HepG2 (cell line): ENCODE results near the gene NAPB. TPM values are rescaled to one million over a fixed set of nuclear protein-coding genes. Genes with fewer than 3 reads are reported as not detected.

Experiments used
- ARID2 ChIP-seq: sonication (generic); formaldehyde crosslinking; IDR thresholded peaks from 2 replicates; pipeline ENCODE4 v1.8.1; 2022; ENCODE audit warnings: mild to moderate bottlenecking, missing genetic modification reagents, borderline replicate concordance
- BCL6 ChIP-seq: IDR thresholded peaks from 2 replicates; pipeline ENCODE4 v1.6.1; 2016; ENCODE audit warnings: missing genetic modification reagents, missing compliant biosample characterization
- DNMT1 ChIP-seq: sonication (generic); formaldehyde crosslinking; IDR thresholded peaks from 2 replicates; pipeline ENCODE4 v1.5.1; 2020; ENCODE audit warnings: mild to moderate bottlenecking, missing genetic modification reagents
- GATAD1 ChIP-seq: IDR thresholded peaks from 2 replicates; pipeline ENCODE4 v1.6.1; 2016; ENCODE audit warnings: missing genetic modification reagents, missing compliant biosample characterization
- MAFK ChIP-seq, 2 experiments: IDR thresholded peaks in 1 of 2; conservative IDR thresholded peaks in 1 of 2; 2 replicates each; pipeline ENCODE4 v1.6.1; 2011; ENCODE audit warnings: improper control_type of control experiment in 2 of 2, low read length in 2 of 2
- REL ChIP-seq: sonication (generic); formaldehyde crosslinking; conservative IDR thresholded peaks from 2 replicates; pipeline ENCODE4 v1.8.0; 2022; ENCODE audit warnings: mild to moderate bottlenecking, missing genetic modification reagents, moderate library complexity
- SALL2 ChIP-seq: sonication (generic); formaldehyde crosslinking; IDR thresholded peaks from 2 replicates; pipeline ENCODE4 v1.8.1; 2023; ENCODE audit warnings: mild to moderate bottlenecking, missing genetic modification reagents, inconsistent platforms
- SNAPC2 ChIP-seq: sonication (generic); formaldehyde crosslinking; IDR thresholded peaks from 2 replicates; pipeline ENCODE4 v1.8.1; 2022; ENCODE audit warnings: mild to moderate bottlenecking, missing genetic modification reagents
- SP1 ChIP-seq, 2 experiments: fragments of 450-650 bp in 1 of 2; sonication (generic) in 1 of 2; formaldehyde crosslinking in 1 of 2; IDR thresholded peaks; 2 replicates each; pipeline versions ENCODE4 v1.4.0 to v1.6.1; 2016 to 2020; ENCODE audit warnings: missing genetic modification reagents in 1 of 2
- TEAD3 ChIP-seq: optimal IDR thresholded peaks from 2 replicates; pipeline ENCODE3; 2016; ENCODE audit warnings: borderline replicate concordance
- THYN1 ChIP-seq: sonication (generic); formaldehyde crosslinking; IDR thresholded peaks from 2 replicates; pipeline ENCODE4 v1.8.1; 2023; ENCODE audit warnings: low read depth, mild to moderate bottlenecking, moderate library complexity, missing genetic modification reagents, borderline replicate concordance
- ZNF17 ChIP-seq: sonication (generic); formaldehyde crosslinking; IDR thresholded peaks from 2 replicates; pipeline ENCODE4 v1.5.0; 2020; ENCODE audit warnings: mild to moderate bottlenecking, missing genetic modification reagents
- ZNF207 ChIP-seq: fragments of 450-650 bp; IDR thresholded peaks from 2 replicates; pipeline ENCODE4 v1.6.1; 2016; ENCODE audit warnings: antibody characterized with exemption, borderline replicate concordance
- ZNF839 ChIP-seq: sonication (generic); formaldehyde crosslinking; IDR thresholded peaks from 2 replicates; pipeline ENCODE4 v1.4.0; 2020; ENCODE audit warnings: missing genetic modification reagents, mild to moderate bottlenecking, borderline replicate concordance
- ZSCAN30 ChIP-seq: sonication (generic); formaldehyde crosslinking; IDR thresholded peaks from 2 replicates; pipeline ENCODE4 v1.5.0; 2020; ENCODE audit warnings: mild to moderate bottlenecking, missing genetic modification reagents
- polyA plus RNA-seq, 8 experiments: library from polyadenylated mRNA; depleted of rRNA in 3 of 8; stranded (reverse) in 7 of 8; unstranded in 1 of 8; fragments of >200 nt; fragmentation: Illumina TruSeq in 4 of 8; extraction: Trizol in 4 of 8; gene quantifications; 2 replicates each; pipeline versions ENCODE4 v1.2.1 to v1.2.3, GENCODE V29; 2011 to 2016; ENCODE audit warnings: low read depth in 4 of 8, missing spikeins in 1 of 8, mixed read lengths in 1 of 8; ENCODE audit not compliant: insufficient read depth in 1 of 8
- total RNA-seq, 5 experiments: library from RNA; depleted of rRNA; stranded (reverse); fragments of >200 nt; fragmentation: Illumina TruSeq; extraction: Trizol; gene quantifications; 2 replicates each; pipeline ENCODE4 v1.2.3, GENCODE V29; 2016; ENCODE audit warnings: low read depth in 1 of 5
- TF ChIP-seq, protein P1 (sequence below): sonication (generic); formaldehyde crosslinking; IDR thresholded peaks from 2 replicates; pipeline ENCODE4 v1.5.0; 2020; ENCODE audit warnings: mild to moderate bottlenecking, missing genetic modification reagents, borderline replicate concordance
- TF ChIP-seq, protein P2 (sequence below): IDR thresholded peaks from 2 replicates; pipeline ENCODE4 v1.6.1; 2016; ENCODE audit warnings: missing genetic modification reagents, missing compliant biosample characterization
- TF ChIP-seq, protein P3 (sequence below): IDR thresholded peaks from 2 replicates; pipeline ENCODE4 v1.6.1; 2016; ENCODE audit warnings: missing compliant biosample characterization, missing genetic modification reagents, borderline replicate concordance
- TF ChIP-seq, protein P4 (sequence below): sonication (generic); formaldehyde crosslinking; IDR thresholded peaks from 2 replicates; pipeline ENCODE4 v1.5.1; 2020; ENCODE audit warnings: missing genetic modification reagents, mild to moderate bottlenecking, borderline replicate concordance

The NAPB gene
- total and polyA plus RNA-seq, 2 of the 13 experiments (the other 11 are each of a cell fraction or from before 2014, with no cell fraction given) = 15.2 to 16.1 TPM

DNA sequence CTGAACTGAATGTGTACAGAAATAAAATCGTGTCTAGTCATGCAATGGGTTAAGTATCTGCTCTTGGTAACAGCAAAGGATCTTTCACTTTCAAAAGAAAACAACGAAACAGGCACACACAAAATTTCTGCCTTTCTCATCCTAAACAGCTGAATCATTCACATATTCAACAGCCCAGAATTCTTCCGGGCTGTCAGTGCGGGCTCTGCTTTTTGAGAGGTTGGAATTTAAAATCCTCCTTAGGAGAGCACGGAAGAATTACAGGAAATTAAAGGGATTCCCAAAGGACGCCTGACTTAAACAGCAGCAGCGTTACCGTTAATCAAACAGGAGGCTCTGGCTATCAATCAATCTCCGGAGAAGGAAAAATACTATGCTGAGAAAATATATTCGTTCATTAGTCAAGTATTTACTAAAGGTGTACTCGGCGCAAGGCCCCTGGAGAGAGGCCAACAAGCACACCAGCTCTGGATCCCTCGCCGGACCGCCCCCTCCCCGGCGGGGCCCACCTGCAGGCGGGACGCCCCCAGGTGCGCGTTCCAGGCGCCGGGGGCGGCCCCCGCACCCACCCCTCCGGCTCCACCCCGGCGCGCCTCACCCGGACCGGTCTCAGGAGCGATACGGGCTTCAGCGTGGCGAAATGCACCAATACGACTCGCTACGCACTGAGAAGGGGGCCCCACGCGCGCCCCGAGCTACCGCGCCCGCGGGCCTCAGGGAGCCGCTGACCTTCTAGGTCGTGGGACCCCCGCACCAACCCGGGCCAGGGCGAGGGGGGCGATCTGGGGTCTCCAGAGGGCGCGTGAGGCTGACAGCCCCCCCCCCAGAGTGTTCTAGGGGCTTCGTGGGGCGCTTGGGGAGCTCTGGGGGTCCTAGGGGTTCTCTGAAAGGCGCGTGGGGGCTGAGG, 1.0 kb downstream of the NAPB start (continued):
- TF ChIP-seq, protein P1, sequence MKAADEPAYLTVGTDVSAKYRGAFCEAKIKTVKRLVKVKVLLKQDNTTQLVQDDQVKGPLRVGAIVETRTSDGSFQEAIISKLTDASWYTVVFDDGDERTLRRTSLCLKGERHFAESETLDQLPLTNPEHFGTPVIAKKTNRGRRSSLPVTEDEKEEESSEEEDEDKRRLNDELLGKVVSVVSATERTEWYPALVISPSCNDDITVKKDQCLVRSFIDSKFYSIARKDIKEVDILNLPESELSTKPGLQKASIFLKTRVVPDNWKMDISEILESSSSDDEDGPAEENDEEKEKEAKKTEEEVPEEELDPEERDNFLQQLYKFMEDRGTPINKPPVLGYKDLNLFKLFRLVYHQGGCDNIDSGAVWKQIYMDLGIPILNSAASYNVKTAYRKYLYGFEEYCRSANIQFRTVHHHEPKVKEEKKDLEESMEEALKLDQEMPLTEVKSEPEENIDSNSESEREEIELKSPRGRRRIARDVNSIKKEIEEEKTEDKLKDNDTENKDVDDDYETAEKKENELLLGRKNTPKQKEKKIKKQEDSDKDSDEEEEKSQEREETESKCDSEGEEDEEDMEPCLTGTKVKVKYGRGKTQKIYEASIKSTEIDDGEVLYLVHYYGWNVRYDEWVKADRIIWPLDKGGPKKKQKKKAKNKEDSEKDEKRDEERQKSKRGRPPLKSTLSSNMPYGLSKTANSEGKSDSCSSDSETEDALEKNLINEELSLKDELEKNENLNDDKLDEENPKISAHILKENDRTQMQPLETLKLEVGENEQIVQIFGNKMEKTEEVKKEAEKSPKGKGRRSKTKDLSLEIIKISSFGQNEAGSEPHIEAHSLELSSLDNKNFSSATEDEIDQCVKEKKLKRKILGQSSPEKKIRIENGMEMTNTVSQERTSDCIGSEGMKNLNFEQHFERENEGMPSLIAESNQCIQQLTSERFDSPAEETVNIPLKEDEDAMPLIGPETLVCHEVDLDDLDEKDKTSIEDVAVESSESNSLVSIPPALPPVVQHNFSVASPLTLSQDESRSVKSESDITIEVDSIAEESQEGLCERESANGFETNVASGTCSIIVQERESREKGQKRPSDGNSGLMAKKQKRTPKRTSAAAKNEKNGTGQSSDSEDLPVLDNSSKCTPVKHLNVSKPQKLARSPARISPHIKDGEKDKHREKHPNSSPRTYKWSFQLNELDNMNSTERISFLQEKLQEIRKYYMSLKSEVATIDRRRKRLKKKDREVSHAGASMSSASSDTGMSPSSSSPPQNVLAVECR (CRISPR knock-in tag) = no peak
- TF ChIP-seq, protein P2, sequence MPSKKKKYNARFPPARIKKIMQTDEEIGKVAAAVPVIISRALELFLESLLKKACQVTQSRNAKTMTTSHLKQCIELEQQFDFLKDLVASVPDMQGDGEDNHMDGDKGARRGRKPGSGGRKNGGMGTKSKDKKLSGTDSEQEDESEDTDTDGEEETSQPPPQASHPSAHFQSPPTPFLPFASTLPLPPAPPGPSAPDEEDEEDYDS (CRISPR knock-in tag) = no peak
- TF ChIP-seq DNMT1 (CRISPR knock-in tag) = no peak
- TF ChIP-seq, protein P3, sequence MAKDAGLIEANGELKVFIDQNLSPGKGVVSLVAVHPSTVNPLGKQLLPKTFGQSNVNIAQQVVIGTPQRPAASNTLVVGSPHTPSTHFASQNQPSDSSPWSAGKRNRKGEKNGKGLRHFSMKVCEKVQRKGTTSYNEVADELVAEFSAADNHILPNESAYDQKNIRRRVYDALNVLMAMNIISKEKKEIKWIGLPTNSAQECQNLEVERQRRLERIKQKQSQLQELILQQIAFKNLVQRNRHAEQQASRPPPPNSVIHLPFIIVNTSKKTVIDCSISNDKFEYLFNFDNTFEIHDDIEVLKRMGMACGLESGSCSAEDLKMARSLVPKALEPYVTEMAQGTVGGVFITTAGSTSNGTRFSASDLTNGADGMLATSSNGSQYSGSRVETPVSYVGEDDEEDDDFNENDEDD = no peak
- no peak for TF ChIP-seq MAFK (conservative IDR thresholded peaks at IDR 0.05 in 1 of 2, IDR thresholded peaks at IDR 0.05 in 1 of 2; ENCODE audit: low read length in 2 of 2)
- TF ChIP-seq BCL6 = no peak
- no peak for TF ChIP-seq ZNF207
- TF ChIP-seq THYN1 (CRISPR knock-in tag) = no peak
- no peak for TF ChIP-seq SNAPC2 (CRISPR knock-in tag)
- no peak for TF ChIP-seq ZNF839
- TF ChIP-seq ZSCAN30 (CRISPR knock-in tag) = no peak
- TF ChIP-seq, protein P4, sequence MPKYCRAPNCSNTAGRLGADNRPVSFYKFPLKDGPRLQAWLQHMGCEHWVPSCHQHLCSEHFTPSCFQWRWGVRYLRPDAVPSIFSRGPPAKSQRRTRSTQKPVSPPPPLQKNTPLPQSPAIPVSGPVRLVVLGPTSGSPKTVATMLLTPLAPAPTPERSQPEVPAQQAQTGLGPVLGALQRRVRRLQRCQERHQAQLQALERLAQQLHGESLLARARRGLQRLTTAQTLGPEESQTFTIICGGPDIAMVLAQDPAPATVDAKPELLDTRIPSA (CRISPR knock-in tag) = no peak
- no peak for TF ChIP-seq GATAD1 (CRISPR knock-in tag)
- no peak for TF ChIP-seq ARID2
- no peak for TF ChIP-seq SALL2 (CRISPR knock-in tag)
- peak; percentile 24 for TF ChIP-seq TEAD3 (CRISPR knock-in tag)
- TF ChIP-seq REL (CRISPR knock-in tag) = no peak
- TF ChIP-seq SP1 (IDR thresholded peaks at IDR 0.05) = no peak
- 0 out of 2 replicates have a peak, but pooled peaks have one; percentile 31 for TF ChIP-seq SP1 (CRISPR knock-in tag; IDR thresholded peaks at IDR 0.05)
- no peak for TF ChIP-seq ZNF17 (CRISPR knock-in tag)
